Measurements from ENCODE around the gene CASP2.

Gene CASP2

DNA sequence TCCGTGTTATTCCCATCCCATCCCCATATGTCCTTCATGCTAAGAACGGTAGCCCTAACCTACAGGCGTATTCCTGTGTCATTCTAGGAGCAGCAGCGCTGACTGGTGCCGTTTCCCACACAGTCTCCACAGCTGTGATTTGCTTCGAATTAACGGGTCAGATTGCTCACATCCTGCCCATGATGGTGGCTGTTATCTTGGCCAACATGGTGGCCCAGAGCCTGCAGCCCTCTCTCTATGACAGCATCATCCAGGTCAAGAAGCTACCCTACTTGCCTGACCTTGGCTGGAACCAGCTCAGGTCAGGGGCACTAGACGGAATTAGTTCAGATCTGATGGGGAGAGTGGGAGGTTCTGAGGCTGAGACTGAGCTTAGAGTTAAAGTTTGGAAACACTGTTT, 53.7 kb downstream of the CASP2 start:
- no peak for DNase-seq

- DNase-seq, result no peak
Observed at GRCh38 chr7:143343596-143343995, 55.4 kb downstream of the CASP2 start.

DNA sequence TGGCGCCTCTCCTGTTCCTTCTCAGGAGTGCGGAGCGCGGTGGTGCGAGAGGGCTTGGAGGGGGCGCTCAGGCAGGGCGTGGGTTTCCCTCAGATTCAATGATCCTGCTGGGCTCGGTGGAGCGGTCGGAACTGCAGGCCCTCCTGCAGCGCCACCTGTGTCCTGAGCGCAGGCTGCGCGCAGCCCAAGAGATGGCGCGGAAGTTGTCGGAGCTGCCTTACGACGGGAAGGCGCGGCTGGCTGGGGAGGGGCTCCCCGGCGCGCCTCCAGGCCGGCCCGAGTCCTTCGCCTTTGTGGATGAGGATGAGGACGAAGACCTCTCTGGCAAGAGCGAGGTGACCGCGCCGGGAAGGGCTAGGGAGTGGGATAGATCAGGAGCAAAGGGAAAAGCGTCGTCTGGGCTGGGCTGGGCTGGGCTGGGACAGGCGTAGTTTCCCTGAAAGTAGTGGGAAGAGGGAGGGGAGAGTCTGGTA, 57.3 kb downstream of the CASP2 start:
- DNase-seq, result peak; percentile 14 to 52 (median 39)

- DNase-seq, result no peak
Observed at GRCh38 chr7:143346018-143346417, 57.9 kb downstream of the CASP2 start.

DNA sequence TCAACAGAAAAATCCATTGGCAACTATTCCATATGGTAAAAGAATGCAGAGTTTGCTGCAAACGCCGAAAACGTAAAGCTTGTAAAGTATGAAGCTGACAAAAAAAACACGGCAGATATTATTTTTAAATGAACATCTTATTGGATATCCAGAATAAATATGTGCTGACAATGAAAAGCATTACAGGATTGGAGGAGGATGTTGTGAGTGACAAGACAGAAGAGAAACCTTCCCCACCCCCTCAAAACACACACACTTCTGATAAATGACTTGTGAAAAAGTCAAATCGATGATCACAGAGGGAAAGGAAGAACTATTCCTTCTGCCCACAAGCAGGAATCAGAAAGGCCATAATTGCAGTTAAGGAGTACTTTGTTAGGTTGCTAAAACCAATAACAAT, 59.8 kb downstream of the CASP2 start:
- DNase-seq, result no peak

DNA sequence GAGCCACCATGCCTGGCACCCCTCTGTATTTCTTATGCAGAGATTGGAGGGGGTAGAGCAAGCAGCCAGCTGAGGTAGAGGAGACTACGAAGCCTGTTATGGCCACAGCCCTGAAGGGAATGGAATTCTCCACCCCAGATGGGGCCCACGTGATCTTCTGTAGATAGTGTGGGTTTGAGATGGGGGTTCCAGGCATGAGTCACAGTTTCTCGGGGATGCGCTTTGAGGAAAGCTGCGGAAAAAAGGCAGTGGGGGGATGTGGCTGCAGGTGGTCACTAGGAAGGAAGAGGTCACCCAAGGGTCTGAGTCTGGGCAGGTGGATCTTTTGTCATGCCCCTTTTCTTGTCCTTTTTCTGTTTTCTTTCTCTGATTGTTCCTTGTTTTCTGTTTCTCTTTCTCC, 62.9 kb downstream of the CASP2 start:
- no peak for DNase-seq

DNA sequence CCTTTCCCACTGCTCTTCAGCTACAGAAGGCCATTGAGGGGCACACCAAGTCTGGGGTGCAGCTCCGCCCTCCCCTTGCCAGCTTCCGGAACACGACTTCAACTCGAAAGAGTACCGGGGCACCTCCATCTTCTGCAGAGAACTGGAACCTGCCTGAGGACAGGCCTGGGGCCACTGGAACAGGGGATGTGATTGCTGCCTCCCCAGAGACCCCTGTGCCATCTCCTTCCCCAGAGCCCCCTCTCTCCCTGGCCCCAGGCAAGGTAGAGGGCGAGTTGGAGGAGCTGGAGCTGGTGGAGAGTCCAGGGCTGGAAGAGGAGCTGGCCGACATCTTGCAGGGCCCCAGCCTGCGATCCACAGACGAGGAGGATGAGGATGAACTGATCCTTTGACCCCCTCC, 63.4 kb downstream of the CASP2 start:
- no peak for DNase-seq

GRCh38 chr7:143352531-143353002, 64.4 kb downstream of the CASP2 start:
- DNase-seq, result no peak

DNA sequence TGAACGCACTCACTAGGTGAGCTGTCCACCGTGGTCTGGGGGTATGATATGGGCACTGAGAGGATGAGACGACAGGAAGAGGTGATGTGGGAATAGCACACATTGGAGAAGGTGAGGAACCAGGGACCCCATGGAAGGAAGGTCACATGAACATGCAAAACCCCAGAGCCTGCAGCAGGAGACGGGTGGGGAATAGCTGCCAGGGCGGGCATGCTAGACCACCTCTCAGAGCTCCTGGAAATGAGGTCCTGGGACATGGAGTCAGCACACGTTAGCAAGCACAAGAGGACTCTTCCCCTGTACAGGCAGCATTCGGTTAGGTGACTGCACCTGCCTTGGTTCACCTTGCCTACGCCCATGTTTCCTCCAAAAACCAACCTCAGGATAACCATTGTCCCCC, 66.2 kb downstream of the CASP2 start:
- DNase-seq, result no peak

DNA sequence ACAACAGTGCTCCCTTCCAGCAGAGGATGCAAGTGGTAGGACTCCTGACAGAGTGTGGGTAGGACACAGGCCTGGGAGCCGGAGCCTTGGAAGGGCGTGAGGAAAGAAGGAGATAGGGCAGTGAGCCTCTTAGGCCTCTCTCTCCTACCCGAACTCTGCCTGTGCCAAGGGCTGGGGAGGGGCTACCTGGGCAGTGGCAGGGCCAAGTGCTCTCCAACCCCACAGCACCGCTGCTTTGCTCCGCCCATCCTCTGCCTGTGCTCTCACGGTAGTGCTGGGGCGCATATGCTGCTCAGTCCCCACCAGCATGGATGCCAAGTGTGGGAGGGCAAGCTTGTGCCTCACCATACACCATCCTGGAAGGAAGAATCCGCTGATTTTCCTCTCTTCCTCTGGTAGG, 66.8 kb downstream of the CASP2 start:
- no peak for DNase-seq

- no peak for DNase-seq
Observed at GRCh38 chr7:143355450-143356385, 67.6 kb downstream of the CASP2 start.

- DNase-seq, result no peak
Observed at GRCh38 chr7:143356414-143357050, 68.4 kb downstream of the CASP2 start.
